HG03095 (cell line): ENCODE measurements around the gene C1orf74.
A peak's percentile ranks its signal among the peaks of the same experiment; 100 is the strongest.

Experiments
- ATAC-seq: cut with Tn5 transposase; IDR thresholded peaks from one replicate; pipeline ENCODE4 v1.9.1; 2021; ENCODE audit warnings: moderate library complexity; ENCODE audit not compliant: unreplicated experiment

C1orf74 gene

GRCh38 chr1:209747580-209748262, 36.6 kb downstream of the C1orf74 start:
- ATAC-seq, result peak; percentile 59

DNA sequence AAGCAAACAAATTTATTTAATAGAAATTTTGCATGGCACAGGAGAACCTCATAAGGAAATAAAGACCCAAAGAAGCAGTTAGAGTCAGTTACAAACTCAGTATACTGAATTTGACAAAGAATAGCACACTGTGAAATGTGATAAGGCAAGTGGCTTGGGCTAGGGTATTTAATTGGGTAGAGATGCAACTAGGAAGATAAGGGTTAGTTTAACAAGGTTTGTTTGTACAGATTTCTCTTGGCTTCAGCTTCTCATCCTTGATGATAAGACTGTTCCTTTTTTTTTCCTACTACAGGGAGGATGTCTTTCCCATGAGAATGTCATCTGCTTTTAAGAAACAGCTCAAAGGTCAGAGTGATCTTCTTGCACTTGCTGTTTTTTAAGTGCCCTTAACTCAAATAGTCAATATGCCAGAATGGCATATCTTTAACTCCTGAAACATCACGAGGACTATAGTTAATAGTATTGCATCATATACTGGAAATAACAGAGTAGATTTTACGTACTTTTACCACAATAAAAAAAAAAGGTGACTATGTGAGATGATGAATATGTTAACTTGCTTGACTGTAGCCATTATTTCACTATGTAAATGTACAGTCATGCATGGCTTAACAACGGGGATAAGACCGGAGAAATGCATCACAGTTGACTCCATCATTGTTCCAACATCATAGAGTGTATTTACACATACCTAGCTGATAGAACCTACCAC, 37.8 kb downstream of the C1orf74 start:
- no peak for ATAC-seq

DNA sequence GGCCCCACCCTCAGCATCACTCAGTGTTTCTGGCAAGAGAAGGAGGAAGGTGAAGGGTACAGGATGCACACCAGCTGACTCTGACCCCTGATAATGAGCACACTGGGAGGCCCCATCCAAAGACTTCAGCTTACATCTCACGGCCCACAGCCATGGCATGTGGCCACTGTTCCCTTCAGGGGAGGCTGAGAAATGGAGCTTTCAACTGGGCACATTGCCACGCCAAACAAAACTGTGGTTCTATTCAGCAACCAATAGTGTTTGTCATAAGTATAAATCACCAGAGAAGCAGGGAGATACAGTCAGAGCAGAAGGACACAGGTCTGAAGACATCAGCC, 41.2 kb downstream of the C1orf74 start:
- ATAC-seq, result no peak

GRCh38 chr1:209742409-209743144, 41.8 kb downstream of the C1orf74 start:
- ATAC-seq, result no peak

- no peak for ATAC-seq
Measured at GRCh38 chr1:209741889-209742288, 42.5 kb downstream of the C1orf74 start.

DNA sequence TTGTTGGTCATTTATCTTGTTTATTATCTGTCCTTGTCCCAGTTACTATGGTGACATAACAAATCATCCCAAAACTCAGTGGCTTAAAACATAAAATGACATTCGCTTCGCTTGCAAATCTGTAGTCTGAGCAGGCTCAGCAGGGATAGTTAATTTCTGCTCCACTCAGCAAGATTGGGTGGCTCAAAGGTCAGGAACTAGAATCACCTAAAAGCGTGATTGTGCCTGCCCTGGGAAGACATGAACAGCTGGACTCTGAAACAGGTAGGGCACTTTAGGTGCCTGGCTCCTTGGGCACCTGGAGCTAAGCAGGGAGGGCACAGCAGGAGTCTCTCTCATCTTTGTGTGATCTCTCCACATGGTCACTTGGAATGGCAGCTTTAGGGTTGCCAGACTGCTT, 43.2 kb downstream of the C1orf74 start:
- ATAC-seq, result no peak

- no peak for ATAC-seq
Measured at GRCh38 chr1:209738270-209738669, 46.1 kb downstream of the C1orf74 start.

DNA sequence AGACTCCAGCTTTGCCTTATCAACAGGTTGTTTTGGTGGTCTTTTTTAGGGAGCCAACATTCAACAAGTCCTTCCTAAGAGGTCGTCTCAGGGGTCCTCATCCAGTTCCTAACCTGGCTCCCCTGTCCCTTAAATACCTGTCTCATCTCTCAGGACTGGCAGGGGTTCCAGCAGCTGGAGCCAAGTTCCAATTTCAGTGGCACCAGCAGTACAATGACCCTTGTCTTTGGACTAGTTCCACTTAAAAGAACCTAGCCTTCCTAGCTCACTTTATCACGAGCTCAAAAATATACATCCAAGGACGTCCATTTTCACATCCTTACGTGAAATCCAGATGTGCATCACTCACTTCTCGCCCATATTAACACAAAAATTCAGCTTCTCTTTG, 47.2 kb downstream of the C1orf74 start:
- ATAC-seq, result no peak

DNA sequence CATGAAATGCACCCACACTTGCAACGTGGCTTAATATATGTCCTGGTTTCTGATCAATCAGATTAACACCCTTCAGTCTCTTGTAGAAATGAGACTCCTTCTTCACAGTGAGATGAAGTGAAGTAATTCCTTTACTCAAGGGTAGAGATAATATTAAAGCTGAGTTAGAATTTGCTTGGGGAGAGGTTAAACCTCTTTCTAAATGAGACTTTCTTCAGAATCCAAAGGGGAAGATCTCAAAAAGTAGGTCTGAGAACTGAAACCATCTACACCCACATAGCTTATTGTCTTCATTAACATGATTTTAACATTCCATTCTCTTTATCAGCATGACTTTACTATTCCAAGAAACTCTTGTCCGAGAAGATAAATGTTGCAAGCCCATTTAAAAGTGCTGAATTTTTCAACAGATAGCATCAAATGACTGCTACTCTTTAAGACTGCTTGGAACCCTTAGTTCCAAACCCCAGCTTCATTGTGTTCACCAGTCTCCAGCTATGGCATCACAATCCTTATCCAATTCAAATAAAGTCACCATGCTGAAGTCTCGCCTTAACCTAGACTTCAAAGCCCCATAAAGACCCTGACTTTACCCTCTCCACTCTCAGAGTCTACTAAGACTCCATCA, 47.8 kb downstream of the C1orf74 start:
- no peak for ATAC-seq

DNA sequence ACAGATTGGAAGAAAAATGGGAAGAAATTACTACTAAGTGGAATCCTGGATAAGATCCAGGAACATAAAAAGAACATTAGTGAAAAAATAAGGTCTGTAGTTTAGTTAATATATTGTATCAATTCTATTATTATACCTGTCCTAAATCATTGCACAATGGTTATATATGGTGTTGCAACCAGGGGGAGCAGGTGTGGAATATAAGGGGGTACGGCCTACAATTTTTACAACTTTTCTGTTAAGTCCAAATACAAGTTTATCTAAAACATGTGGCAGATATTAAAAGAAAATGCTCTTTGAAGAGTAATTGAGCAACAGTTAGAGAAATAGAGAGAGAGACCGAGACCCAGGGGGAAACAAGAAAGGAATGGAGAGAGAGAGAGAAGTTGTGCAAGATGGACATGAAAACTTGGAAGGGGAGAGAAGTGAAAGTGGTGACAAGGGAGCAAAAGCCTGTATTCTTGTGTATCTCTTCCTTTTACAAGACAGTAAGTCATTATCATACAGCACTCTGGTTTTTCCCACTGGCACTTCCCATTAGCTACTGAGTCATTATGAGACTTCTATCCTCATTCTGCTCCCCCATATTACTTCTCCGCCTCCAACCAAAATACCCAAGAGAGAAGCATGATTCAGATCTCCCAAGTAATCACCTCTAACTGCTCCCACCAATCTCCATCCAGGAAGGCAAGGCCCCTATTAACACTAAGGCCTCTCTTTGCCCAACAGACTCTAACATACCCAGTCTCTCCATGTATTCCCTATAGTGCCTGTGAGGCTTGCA, 50.8 kb downstream of the C1orf74 start:
- ATAC-seq, result no peak

DNA sequence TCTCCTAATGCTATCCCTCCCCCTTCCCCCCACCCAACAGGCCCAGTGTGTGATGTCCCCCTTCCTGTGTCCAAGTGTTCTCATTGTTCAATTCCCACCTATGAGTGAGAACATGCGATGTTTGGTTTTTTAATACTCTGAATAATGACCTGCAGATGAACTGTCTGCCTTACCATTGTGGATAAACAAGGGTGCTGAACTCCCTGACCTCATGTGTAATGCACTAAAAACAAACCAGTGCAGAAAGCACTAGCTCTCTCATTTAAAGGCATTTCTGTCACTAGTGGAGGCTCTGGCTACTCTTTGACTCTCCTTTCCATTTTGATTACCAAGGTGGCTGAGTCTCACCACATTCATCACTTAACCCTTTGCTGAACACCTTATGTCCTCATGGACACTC, 51.6 kb downstream of the C1orf74 start:
- no peak for ATAC-seq

GRCh38 chr1:209729436-209729835, 54.9 kb downstream of the C1orf74 start:
- ATAC-seq, result no peak
